Astrocyte (in vitro differentiated cells and primary cell): Measurements from ENCODE around the gene ZCCHC24. TPM values are rescaled to one million over a fixed set of nuclear protein-coding genes. Genes with fewer than 3 reads are reported as not detected.

ENCODE experiments used
- DNase-seq: peaks from one replicate; pipeline ENCODE4 v3.0.0-alpha.2; 2010; ENCODE audit warnings: low read depth
- FAIRE-seq: peaks from 2 replicates; lab custom pipeline; 2011; peaks lifted over from hg19 to GRCh38; lab: Jason Lieb, UNC
- H2AFZ ChIP-seq: 2 replicates; pipeline ENCODE4 v1.6.0; 2012; ENCODE audit warnings: low read depth, low read length, inconsistent platforms
- H3K27ac ChIP-seq: 2 replicates; pipeline ENCODE4 v1.5.1; 2011; ENCODE audit warnings: low read depth, low read length, inconsistent platforms
- H3K27me3 ChIP-seq: 2 replicates; pipeline ENCODE4 v1.6.0; 2011; ENCODE audit warnings: low read length, inconsistent platforms; ENCODE audit not compliant: insufficient read depth
- H3K36me3 ChIP-seq: 2 replicates; pipeline ENCODE4 v1.5.1; 2011; ENCODE audit warnings: low read length, inconsistent platforms; ENCODE audit not compliant: insufficient read depth
- H3K4me1 ChIP-seq: 2 replicates; pipeline ENCODE4 v1.5.1; 2011; ENCODE audit warnings: low read length, inconsistent platforms; ENCODE audit not compliant: insufficient read depth
- H3K4me2 ChIP-seq: 2 replicates; pipeline ENCODE4 v1.6.0; 2012; ENCODE audit warnings: low read length, inconsistent platforms
- H3K4me3 ChIP-seq: 2 replicates; pipeline ENCODE4 v1.5.1; 2011; ENCODE audit warnings: low read depth, mild to moderate bottlenecking, low read length, inconsistent platforms; ENCODE audit not compliant: insufficient read depth
- H3K79me2 ChIP-seq: 2 replicates; pipeline ENCODE4 v1.6.0; 2012; ENCODE audit warnings: mild to moderate bottlenecking, low read length, inconsistent platforms; ENCODE audit not compliant: insufficient read depth
- H3K9ac ChIP-seq: 2 replicates; pipeline ENCODE4 v1.6.0; 2012; ENCODE audit warnings: mild to moderate bottlenecking, low read length, inconsistent platforms
- H3K9me3 ChIP-seq: 2 replicates; pipeline ENCODE4 v1.5.1; 2012; ENCODE audit warnings: low read depth, mild to moderate bottlenecking, low read length, inconsistent platforms; ENCODE audit not compliant: insufficient read depth
- H4K20me1 ChIP-seq: 2 replicates; pipeline ENCODE4 v1.6.0; 2012; ENCODE audit warnings: low read length, inconsistent platforms; ENCODE audit not compliant: insufficient read depth
- H3K27ac Mint-ChIP-seq: one replicate; pipeline ENCODE4 v1.8.0; 2021; ENCODE audit warnings: mild to moderate bottlenecking, mixed read lengths; ENCODE audit not compliant: unreplicated experiment
- H3K27me3 Mint-ChIP-seq: one replicate; pipeline ENCODE4 v1.8.0; 2021; ENCODE audit warnings: low read depth, mixed read lengths; ENCODE audit not compliant: unreplicated experiment
- H3K36me3 Mint-ChIP-seq: one replicate; pipeline ENCODE4 v1.8.0; 2021; ENCODE audit warnings: low read depth, mixed read lengths; ENCODE audit not compliant: unreplicated experiment
- H3K4me1 Mint-ChIP-seq: one replicate; pipeline ENCODE4 v1.8.0; 2021; ENCODE audit warnings: low read depth, mixed read lengths; ENCODE audit not compliant: unreplicated experiment
- H3K4me3 Mint-ChIP-seq: one replicate; pipeline ENCODE4 v1.8.0; 2021; ENCODE audit warnings: mild to moderate bottlenecking, moderate library complexity, mixed read lengths; ENCODE audit not compliant: unreplicated experiment
- H3K9me3 Mint-ChIP-seq: one replicate; pipeline ENCODE4 v1.8.0; 2021; ENCODE audit warnings: mild to moderate bottlenecking, mixed read lengths; ENCODE audit not compliant: unreplicated experiment
- EZH2 ChIP-seq: IDR thresholded peaks from 2 replicates; pipeline ENCODE4 v1.6.1; 2012; ENCODE audit warnings: mild to moderate bottlenecking, low read length, inconsistent platforms; ENCODE audit not compliant: insufficient read depth
- total RNA-seq: library from RNA; stranded (reverse); gene quantifications from 2 replicates; pipeline ENCODE4 v1.2.1, GENCODE V29; 2021
- TF ChIP-seq, protein P1 (sequence below): IDR thresholded peaks from 2 replicates; pipeline ENCODE4 v1.5.1; 2011; ENCODE audit warnings: low read depth, mild to moderate bottlenecking, inconsistent platforms, low read length, moderate library complexity; ENCODE audit not compliant: insufficient read depth

ZCCHC24 gene
- total RNA-seq, 1 donor from 2014 or later: 21.4 TPM

GRCh38 chr10:79471776-79472175 lies 26.4 kb upstream of the ZCCHC24 start:
- Histone ChIP-seq H3K9ac (no peak overlapping the region), H3K27ac (no peak overlapping the region), H3K9me3 (no peaks in the 10 kb centered on the region), H3K4me3 (no peak overlapping the region), H4K20me1 (no peaks in the 10 kb centered on the region), H2AFZ (no peak overlapping the region), H3K79me2 (no peaks in the 10 kb centered on the region), H3K4me2 (no peak overlapping the region), H3K4me1 (no peaks in the 10 kb centered on the region), H3K36me3 (no peaks in the 10 kb centered on the region), H3K27me3 (no peaks in the 10 kb centered on the region)
- H3K9me3 Mint-ChIP-seq: no peaks in the 10 kb centered on the region
- H3K27ac Mint-ChIP-seq: no peak overlapping the region
- FAIRE-seq (no peak), DNase-seq (no peak)
- no peak for TF ChIP-seq EZH2
- TF ChIP-seq, protein P1, sequence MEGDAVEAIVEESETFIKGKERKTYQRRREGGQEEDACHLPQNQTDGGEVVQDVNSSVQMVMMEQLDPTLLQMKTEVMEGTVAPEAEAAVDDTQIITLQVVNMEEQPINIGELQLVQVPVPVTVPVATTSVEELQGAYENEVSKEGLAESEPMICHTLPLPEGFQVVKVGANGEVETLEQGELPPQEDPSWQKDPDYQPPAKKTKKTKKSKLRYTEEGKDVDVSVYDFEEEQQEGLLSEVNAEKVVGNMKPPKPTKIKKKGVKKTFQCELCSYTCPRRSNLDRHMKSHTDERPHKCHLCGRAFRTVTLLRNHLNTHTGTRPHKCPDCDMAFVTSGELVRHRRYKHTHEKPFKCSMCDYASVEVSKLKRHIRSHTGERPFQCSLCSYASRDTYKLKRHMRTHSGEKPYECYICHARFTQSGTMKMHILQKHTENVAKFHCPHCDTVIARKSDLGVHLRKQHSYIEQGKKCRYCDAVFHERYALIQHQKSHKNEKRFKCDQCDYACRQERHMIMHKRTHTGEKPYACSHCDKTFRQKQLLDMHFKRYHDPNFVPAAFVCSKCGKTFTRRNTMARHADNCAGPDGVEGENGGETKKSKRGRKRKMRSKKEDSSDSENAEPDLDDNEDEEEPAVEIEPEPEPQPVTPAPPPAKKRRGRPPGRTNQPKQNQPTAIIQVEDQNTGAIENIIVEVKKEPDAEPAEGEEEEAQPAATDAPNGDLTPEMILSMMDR: no peak
- H3K36me3 Mint-ChIP-seq: no peaks in the 10 kb centered on the region
- H3K27me3 Mint-ChIP-seq: peaks cover 31% of the 10 kb centered on the region
- H3K4me1 Mint-ChIP-seq: no peaks in the 10 kb centered on the region
- H3K4me3 Mint-ChIP-seq: no peak overlapping the region

- Histone ChIP-seq H3K9me3 (no peaks in the 10 kb centered on the region), H3K36me3 (no peaks in the 10 kb centered on the region), H3K4me1 (no peaks in the 10 kb centered on the region), H3K4me2 (no peak overlapping the region), H3K27me3 (no peaks in the 10 kb centered on the region), H3K9ac (no peak overlapping the region), H3K79me2 (no peaks in the 10 kb centered on the region), H2AFZ (no peak overlapping the region), H3K4me3 (no peak overlapping the region), H3K27ac (no peak overlapping the region), H4K20me1 (no peaks in the 10 kb centered on the region)
- Mint-ChIP-seq H3K4me3 (no peak overlapping the region), H3K27me3 (peaks cover 23% of the 10 kb centered on the region), H3K4me1 (no peaks in the 10 kb centered on the region), H3K27ac (no peak overlapping the region), H3K9me3 (no peaks in the 10 kb centered on the region), H3K36me3 (no peaks in the 10 kb centered on the region)
- FAIRE-seq (no peak), DNase-seq (no peak)
- TF ChIP-seq EZH2: no peak
- TF ChIP-seq, protein P1: no peak
Measured at GRCh38 chr10:79470096-79470495, 24.7 kb upstream of the ZCCHC24 start.

DNA sequence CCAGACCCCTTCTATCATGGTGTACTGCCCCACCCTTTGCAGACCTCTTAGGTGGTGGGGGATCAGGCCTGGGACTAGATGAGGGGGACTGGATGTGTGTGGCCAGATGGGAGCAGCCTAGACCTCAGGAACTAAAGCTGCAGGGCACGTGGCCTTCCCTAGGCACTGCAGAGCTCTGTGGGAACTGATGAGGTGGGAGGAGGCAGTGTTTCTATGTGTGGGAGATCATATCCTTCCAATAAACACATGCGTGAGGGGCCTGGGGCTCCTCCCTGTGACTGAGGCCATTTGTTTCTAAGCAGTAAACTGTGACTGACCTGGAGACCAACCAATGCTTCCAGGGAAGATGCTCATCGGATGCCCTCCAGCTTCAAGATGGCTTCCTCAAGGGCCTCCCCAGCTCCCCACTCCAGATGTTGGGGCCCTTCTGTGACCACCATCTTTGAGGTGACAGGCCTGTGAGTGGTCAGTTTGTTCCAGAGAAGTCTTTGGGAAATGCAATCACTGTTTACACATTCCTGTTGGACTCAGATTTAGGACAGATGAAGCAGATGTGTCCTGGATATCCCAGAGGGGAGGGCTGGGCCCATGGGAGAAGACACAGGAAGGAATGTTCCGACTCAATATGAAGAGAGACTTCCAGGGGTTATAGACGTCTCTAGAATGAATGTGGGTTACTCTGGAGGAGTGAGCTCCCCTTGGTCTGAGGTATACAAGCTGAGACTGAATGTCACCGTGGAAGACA lies 23.6 kb upstream of the ZCCHC24 start:
- Mint-ChIP-seq H3K27ac (no peak overlapping the region), H3K4me3 (no peak overlapping the region), H3K4me1 (no peaks in the 10 kb centered on the region), H3K9me3 (no peaks in the 10 kb centered on the region), H3K36me3 (no peaks in the 10 kb centered on the region), H3K27me3 (peaks cover 20% of the 10 kb centered on the region)
- Histone ChIP-seq H3K9ac (no peak overlapping the region), H3K4me2 (no peak overlapping the region), H3K4me1 (no peaks in the 10 kb centered on the region), H3K79me2 (no peaks in the 10 kb centered on the region), H3K27ac (no peak overlapping the region), H4K20me1 (no peaks in the 10 kb centered on the region), H3K4me3 (no peak overlapping the region), H3K36me3 (no peaks in the 10 kb centered on the region), H3K9me3 (no peaks in the 10 kb centered on the region), H2AFZ (no peak overlapping the region), H3K27me3 (no peaks in the 10 kb centered on the region)
- DNase-seq (no peak), FAIRE-seq (no peak)
- no peak for TF ChIP-seq EZH2
- TF ChIP-seq, protein P1: no peak
